Ectodermal cell (in vitro differentiated cells): Measurements from ENCODE around the gene RPL22.
"Not testable (repeated sequence)": the region's sequence is repeated elsewhere in the genome, so short reads cannot be mapped to it uniquely, and the experiment has no call there.

Experiments used
- H3K27ac ChIP-seq: 2 replicates; pipeline ENCODE4 v1.7.0; 2013; ENCODE audit warnings: mild to moderate bottlenecking, low read depth, low read length; ENCODE audit not compliant: insufficient read depth, poor library complexity, severe bottlenecking
- H3K27me3 ChIP-seq: 2 replicates; pipeline ENCODE4 v1.7.0; 2013; ENCODE audit warnings: mild to moderate bottlenecking, low read length; ENCODE audit not compliant: insufficient read depth, control insufficient read depth, poor library complexity, severe bottlenecking
- H3K36me3 ChIP-seq: one replicate; pipeline ENCODE4 v1.7.0; 2013; ENCODE audit warnings: low read length; ENCODE audit not compliant: control insufficient read depth, insufficient read depth
- H3K4me1 ChIP-seq: one replicate; pipeline ENCODE4 v1.7.0; 2013; ENCODE audit warnings: low read length; ENCODE audit not compliant: control insufficient read depth, insufficient read depth
- H3K4me3 ChIP-seq: 2 replicates; pipeline ENCODE4 v1.7.0; 2013; ENCODE audit warnings: low read depth, low read length, control low read depth; ENCODE audit not compliant: insufficient read depth
- H3K9me3 ChIP-seq: 2 replicates; pipeline ENCODE4 v1.7.0; 2013; ENCODE audit warnings: mild to moderate bottlenecking, low read length, moderate library complexity; ENCODE audit not compliant: control insufficient read depth
- WGBS, 2 experiments: methylation state at CpG; one replicate each; pipeline ENCODE4 v1.1.7; 2013; ENCODE audit warnings: missing lambda C conversion rate in 2 of 2; 5-methylcytosine and 5-hydroxymethylcytosine counted together

RPL22 gene

DNA sequence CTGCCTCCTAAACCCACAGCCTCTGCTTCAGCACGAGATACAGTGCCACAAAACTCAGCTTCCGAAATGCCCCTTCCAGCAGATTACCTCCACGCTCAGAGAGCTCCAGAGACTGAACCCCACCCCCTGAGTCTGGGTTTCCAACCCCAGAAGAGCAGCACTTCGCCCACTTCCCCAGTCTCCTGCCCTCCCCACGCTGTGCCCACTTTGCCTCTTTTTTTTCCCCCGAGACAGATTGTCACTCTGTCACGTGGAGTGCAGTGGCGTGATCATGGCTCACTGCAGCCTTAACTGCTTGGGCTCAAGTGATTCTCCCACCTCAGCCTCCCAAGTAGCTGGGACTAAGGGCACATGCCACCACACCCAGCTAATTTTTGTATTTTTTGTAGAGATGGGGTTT is 26.3 kb upstream of the RPL22 start:
- Histone ChIP-seq H3K27me3 (no peaks in the 10 kb centered on the region), H3K9me3 (no peaks in the 10 kb centered on the region), H3K4me1 (no peaks in the 10 kb centered on the region), H3K27ac (no peak overlapping the region), H3K36me3 (peaks cover 44% of the 10 kb centered on the region), H3K4me3 (no peak overlapping the region)
- WGBS, 2 experiments: 95 to 96% methylated on average over 8 of the region's 8 CpGs

DNA sequence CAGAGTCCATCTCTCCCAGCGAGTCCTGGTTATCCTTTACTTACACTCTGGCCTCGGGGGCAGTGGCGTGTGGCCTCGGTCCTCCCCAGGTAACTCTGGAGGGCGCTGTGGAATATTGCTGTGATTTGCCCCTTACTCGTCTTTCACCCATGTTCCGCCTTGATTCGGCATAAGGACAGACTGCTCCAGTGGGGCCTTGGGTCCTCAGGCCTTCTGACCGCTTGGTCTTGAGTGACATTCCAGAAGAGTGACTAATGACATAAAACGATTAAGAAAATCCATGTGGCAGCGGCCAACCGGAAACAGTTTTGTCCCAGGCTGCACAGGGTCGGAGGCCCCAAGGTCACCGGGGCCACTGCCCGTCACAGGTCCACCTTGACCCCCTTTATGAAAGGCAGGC is 25.3 kb upstream of the RPL22 start:
- H3K9me3 ChIP-seq: no peaks in the 10 kb centered on the region
- no peak overlapping the region for H3K4me3 ChIP-seq
- peaks cover 40% of the 10 kb centered on the region for H3K36me3 ChIP-seq
- WGBS, 2 experiments: 96% methylated on average over 15 of the region's 15 CpGs
- no peaks in the 10 kb centered on the region for H3K4me1 ChIP-seq
- no peak overlapping the region for H3K27ac ChIP-seq
- no peaks in the 10 kb centered on the region for H3K27me3 ChIP-seq

DNA sequence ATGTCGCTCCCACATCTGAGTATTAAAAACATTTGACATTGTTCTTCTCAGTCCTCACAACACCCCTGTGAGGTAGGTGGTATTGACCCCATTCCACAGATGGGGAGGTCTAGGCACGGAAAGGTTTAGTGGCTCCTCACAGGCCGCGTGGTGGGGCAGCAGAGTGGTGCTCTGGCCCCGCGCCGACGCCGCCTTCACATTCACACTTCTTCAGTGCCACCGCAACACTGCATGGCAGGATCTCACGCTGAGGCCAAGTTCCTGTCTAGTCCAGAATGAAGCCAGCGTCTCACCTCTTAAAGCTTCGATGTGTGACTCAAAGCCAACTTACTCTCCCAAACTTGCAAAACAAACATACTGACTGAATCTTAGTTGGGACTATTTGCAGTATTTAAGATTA is 24.2 kb upstream of the RPL22 start:
- H3K9me3 ChIP-seq: no peaks in the 10 kb centered on the region
- no peaks in the 10 kb centered on the region for H3K27me3 ChIP-seq
- no peak overlapping the region for H3K4me3 ChIP-seq
- peaks cover 37% of the 10 kb centered on the region for H3K36me3 ChIP-seq
- H3K27ac ChIP-seq: no peak overlapping the region
- H3K4me1 ChIP-seq: no peaks in the 10 kb centered on the region
- WGBS, 2 experiments: 96 to 97% methylated on average over 13 of the region's 13 CpGs

DNA sequence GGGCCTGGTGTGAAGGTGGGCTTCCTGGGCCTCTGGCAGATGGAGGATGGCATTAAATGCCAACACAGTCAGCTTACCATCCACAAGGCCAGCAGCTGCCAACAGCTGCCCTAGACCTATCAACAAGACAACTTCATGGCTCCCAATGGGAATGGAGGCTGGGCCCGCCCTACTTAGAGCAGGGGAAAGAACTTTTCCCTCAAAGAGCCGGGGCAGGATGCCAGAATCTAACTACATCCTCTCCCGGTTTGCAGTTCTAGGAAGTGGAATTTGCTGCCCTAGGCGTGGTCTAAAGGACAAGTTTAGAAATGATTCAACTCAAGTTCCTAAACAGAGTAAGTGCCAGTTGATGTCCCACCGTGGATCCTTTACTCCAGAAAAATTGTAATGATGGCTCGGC is 23.2 kb upstream of the RPL22 start:
- H3K27ac ChIP-seq: no peak overlapping the region
- no peaks in the 10 kb centered on the region for H3K4me1 ChIP-seq
- peaks cover 37% of the 10 kb centered on the region for H3K36me3 ChIP-seq
- WGBS, 2 experiments: 95 to 96% methylated on average over 6 of the region's 6 CpGs
- H3K9me3 ChIP-seq: no peaks in the 10 kb centered on the region
- no peak overlapping the region for H3K4me3 ChIP-seq
- no peaks in the 10 kb centered on the region for H3K27me3 ChIP-seq

DNA sequence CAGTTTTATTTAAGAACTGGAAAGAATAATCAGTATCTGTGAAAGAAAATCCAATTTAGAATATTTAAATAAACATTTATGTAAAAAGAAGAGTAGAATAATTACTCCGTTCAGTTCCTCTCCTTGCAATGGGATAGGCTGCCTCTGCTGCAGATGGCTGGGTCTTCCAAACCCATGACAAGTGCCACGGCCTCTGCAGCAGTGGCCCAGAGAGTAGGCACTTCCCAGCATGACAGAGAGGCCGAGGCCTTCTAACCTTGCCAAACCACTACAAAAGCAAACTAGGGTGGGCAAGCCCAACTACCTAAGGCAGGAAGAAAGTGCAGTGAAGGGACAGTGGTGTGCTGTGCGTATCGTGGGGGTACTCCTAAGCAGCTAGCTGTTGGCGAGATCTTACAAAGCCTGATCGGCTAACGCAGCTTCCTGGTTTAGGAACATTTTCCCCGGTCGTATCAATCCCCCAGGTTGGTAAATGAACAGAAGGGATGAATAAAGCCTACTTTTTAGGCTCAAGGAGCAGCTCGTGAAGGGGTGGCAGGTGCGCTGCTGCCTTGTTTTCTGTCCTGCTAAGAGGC is 21.9 kb upstream of the RPL22 start:
- no peaks in the 10 kb centered on the region for H3K27me3 ChIP-seq
- H3K36me3 ChIP-seq: peaks cover 27% of the 10 kb centered on the region
- no peak overlapping the region for H3K27ac ChIP-seq
- no peak overlapping the region for H3K4me3 ChIP-seq
- 95 to 96% methylated on average over 12 of the region's 12 CpGs for WGBS, 2 experiments
- no peaks in the 10 kb centered on the region for H3K4me1 ChIP-seq
- H3K9me3 ChIP-seq: no peaks in the 10 kb centered on the region

DNA sequence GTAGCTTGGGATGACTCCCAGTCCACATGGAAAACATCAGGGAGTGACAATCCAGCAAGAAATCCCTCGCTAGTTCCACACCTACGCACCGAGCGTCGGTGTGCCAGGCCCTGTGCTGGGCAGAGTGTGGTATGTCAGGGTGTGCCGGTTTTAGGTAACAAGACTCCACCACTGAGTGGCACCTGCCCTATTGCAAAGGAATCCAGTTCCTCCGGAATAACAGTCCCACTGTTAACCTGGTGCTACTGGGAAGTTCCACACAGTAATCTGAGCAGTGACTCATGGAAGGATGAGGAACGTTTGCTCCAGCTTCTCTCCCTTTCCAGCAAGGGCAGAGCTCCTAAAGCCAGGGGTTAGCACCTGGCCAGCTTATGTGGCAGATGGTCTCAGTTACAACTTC is 20.8 kb upstream of the RPL22 start:
- Histone ChIP-seq H3K27me3 (no peaks in the 10 kb centered on the region), H3K27ac (no peak overlapping the region), H3K9me3 (no peaks in the 10 kb centered on the region), H3K4me3 (no peak overlapping the region), H3K36me3 (peaks cover 20% of the 10 kb centered on the region), H3K4me1 (no peaks in the 10 kb centered on the region)
- 92% methylated on average over 8 of the region's 8 CpGs for WGBS, 2 experiments

DNA sequence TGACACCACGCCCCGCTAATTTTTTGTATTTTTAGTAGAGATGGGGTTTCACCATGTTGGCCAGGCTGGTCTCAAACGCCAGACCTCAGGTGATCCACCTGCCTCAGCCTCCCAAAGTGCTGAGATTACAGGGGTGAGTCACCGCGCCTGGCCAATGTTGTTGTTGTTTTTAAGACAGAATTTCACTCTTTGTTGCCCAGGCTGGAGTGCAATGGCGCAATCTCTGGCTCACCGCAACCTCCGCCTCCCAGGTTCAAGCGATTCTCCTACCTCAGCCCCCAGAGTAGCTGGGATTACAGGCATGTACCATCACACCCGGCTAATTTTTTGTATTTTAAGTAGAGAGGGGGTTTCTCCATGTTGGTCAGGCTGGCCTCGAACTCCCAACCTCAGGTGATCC is 20.2 kb upstream of the RPL22 start:
- H3K4me1 ChIP-seq, H3K4me3 ChIP-seq, H3K27me3 ChIP-seq, H3K9me3 ChIP-seq, H3K27ac ChIP-seq: not testable (repeated sequence)
- 93 to 94% methylated on average over 11 of the region's 11 CpGs for WGBS, 2 experiments
- H3K36me3 ChIP-seq: peaks cover 20% of the 10 kb centered on the region

DNA sequence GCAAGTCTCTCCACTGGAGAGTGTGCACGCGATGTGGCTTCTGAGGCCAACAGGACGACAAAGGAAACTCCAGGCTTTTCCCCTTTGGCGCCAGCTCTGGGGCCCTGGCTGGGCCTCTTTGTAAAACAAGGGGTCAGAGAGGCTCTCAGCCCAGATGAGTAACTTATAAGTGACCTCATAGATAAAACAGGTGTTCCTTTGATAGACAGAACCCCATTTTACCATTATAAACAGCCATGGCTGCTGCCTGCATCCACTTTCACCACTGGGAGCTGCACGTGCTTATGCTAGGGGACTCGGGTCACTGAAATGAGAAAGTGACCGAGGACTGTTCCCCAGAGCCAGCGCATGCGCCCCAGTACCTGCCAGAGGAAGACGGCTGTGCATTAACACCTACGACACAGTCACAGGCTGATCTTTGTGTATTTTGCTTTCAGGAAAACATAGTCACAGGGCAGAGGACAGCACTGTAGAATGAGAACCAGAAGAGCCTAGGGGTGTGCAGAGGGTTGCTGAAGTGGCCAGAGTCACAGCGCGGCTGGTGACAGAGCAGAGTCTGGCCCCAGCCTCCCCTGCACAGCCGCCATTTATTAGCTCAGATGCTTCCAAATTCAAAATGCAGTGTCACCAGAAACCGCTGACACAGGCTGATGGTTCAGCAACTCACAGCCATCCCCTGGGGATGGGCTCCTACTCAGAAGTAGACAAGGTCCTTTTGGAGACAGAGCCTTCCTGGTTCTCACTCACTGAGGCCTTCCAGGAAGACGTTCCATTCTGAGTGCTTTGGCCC is 19.2 kb upstream of the RPL22 start:
- Histone ChIP-seq H3K36me3 (peaks cover 9% of the 10 kb centered on the region), H3K27ac (no peak overlapping the region), H3K4me1 (no peaks in the 10 kb centered on the region), H3K27me3 (no peaks in the 10 kb centered on the region), H3K9me3 (no peaks in the 10 kb centered on the region), H3K4me3 (no peak overlapping the region)
- WGBS, 2 experiments: 91 to 93% methylated on average over 16 of the region's 16 CpGs

DNA sequence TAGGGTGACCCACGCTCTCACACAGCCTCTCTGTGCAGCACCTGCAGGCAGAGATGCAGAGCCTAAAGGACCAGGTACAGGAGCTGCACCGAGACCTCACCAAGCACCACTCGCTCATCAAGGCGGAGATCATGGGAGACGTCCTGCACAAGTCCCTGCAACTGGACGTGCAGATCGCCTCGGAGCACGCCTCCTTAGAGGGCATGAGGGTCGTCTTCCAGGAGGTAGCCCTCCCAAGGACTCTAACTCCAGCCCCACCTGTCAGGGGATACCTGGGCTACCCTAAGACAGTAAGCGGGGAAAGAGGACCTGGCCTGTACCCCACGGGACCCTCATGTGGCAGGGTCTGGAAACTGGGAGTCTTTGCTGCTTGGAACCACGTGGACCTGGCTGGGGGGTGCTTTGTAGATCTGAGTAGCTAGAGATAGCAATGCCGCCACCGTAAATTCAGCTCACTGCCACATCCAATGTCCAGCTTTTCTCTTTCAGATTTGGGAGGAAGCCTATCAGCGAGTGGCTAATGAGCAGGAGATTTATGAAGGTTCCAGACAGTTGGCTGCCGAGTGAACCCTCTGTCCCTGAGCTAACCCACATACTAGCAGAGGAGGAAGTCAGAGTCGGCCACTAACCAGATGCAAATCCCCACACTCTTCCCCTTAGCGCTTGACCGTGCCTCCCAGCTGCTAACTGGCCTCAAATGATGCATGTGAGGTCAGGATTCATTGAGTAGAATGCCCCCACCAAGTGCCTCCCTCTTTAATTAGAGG is 13.0 kb upstream of the RPL22 start:
- no peaks in the 10 kb centered on the region for H3K9me3 ChIP-seq
- peaks cover 12% of the 10 kb centered on the region for H3K4me1 ChIP-seq
- no peaks in the 10 kb centered on the region for H3K36me3 ChIP-seq
- 92 to 93% methylated on average over 20 of the region's 20 CpGs for WGBS, 2 experiments
- no peak overlapping the region for H3K27ac ChIP-seq
- no peak overlapping the region for H3K4me3 ChIP-seq
- peaks cover 28% of the 10 kb centered on the region for H3K27me3 ChIP-seq

DNA sequence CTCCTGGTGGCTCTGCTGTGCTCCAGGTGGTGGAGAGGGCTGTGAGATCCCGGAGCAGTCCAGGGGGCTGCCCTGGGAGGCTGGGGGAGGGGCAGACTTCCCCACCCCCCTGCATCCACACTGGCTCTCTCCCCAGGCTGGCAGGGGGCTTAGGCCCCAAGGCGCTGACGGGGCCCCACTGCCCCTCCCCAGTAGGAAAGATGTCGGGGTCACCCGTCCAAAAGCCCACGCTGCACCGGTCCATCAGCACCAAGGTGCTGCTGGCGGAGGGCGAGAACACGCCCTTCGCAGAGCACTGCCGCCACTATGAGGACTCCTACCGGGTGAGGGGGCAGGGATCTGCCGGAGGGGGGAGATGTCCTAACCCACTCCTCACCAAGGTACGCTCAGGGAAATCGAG is 12.3 kb upstream of the RPL22 start:
- WGBS, 2 experiments: 90 to 92% methylated on average over 16 of the region's 16 CpGs
- no peak overlapping the region for H3K4me3 ChIP-seq

More for the DNA sequence above, 12.3 kb upstream of the RPL22 start:
- Histone ChIP-seq H3K4me1 (peaks cover 12% of the 10 kb centered on the region), H3K36me3 (no peaks in the 10 kb centered on the region), H3K27me3 (peaks cover 34% of the 10 kb centered on the region), H3K27ac (no peak overlapping the region), H3K9me3 (no peaks in the 10 kb centered on the region)
